Lung (tissue), 12 donors: ENCODE results near the gene PDHX. TPM values are rescaled to one million over a fixed set of nuclear protein-coding genes. Genes with fewer than 3 reads are reported as not detected.
"Not testable (repeated sequence)": the region's sequence is repeated elsewhere in the genome, so short reads cannot be mapped to it uniquely, and the experiment has no call there.

Experiments
- ATAC-seq: fragments of 200-7000 bp; cut with Tn5 transposase; one replicate; pipeline ENCODE4 v1.9.1; 2020; ENCODE audit warnings: moderate number of reproducible peaks; ENCODE audit not compliant: insufficient read depth, low FRiP score
- DNase-seq, 3 donors: peaks; one replicate each; pipeline ENCODE4 v3.0.0-alpha.2; 2013 to 2017
- H3K27ac ChIP-seq, 2 donors: one replicate each; pipeline ENCODE4 v1.5.1; 2013; ENCODE audit warnings: mild to moderate bottlenecking in 2 of 2, moderate library complexity in 2 of 2, control low read depth in 1 of 2, inconsistent platforms in 1 of 2, low read depth in 1 of 2, low read length in 1 of 2
- H3K27me3 ChIP-seq, 3 donors: one replicate each; pipeline ENCODE4 v1.5.1; 2013; ENCODE audit warnings: low read length in 2 of 3; ENCODE audit not compliant: control insufficient read depth in 3 of 3, insufficient read depth in 3 of 3
- H3K36me3 ChIP-seq, 4 donors: one replicate each; pipeline ENCODE4 v1.5.1; 2013; ENCODE audit warnings: low read length in 4 of 4, mild to moderate bottlenecking in 1 of 4, moderate library complexity in 1 of 4; ENCODE audit not compliant: control insufficient read depth in 4 of 4, insufficient read depth in 4 of 4
- H3K4me1 ChIP-seq, 5 donors: one replicate each; pipeline ENCODE4 v1.5.1; 2013; ENCODE audit warnings: low read length in 5 of 5, mild to moderate bottlenecking in 2 of 5, moderate library complexity in 1 of 5; ENCODE audit not compliant: control insufficient read depth in 5 of 5, insufficient read depth in 5 of 5
- H3K4me3 ChIP-seq: one replicate; pipeline ENCODE4 v1.5.1; 2013; ENCODE audit warnings: mild to moderate bottlenecking, control low read depth, moderate library complexity
- H3K9ac ChIP-seq, 2 donors: one replicate each; pipeline ENCODE4 v1.5.1; 2013; ENCODE audit warnings: low read length in 2 of 2, control low read depth in 1 of 2; ENCODE audit not compliant: insufficient read depth in 1 of 2
- H3K9me3 ChIP-seq, 4 donors: one replicate each; pipeline ENCODE4 v1.5.1; 2013; ENCODE audit warnings: low read length in 3 of 4, mild to moderate bottlenecking in 1 of 4, moderate library complexity in 1 of 4; ENCODE audit not compliant: control insufficient read depth in 4 of 4, insufficient read depth in 3 of 4
- WGBS, 2 donors: extraction: QIAGEN DNeasy Blood & Tissue Kit; methylation state at CpG; one replicate each; pipeline ENCODE4 v1.1.7; 2013; 5-methylcytosine and 5-hydroxymethylcytosine counted together
- polyA plus RNA-seq, 2 donors: library from polyadenylated mRNA; stranded (reverse); fragments of 200-250 nt; gene quantifications; one replicate each; pipeline ENCODE4 v1.2.1, GENCODE V29; 2013
- total RNA-seq, 2 donors: library from RNA; depleted of rRNA in 1 of 2; stranded (reverse); fragments of >200 nt in 1 of 2; gene quantifications; one replicate each; pipeline ENCODE4 v1.2.1, GENCODE V29; 2014 to 2021
- TF ChIP-seq, protein P1 (sequence below): IDR thresholded peaks from 2 replicates; pipeline ENCODE4 v1.5.1; 2012; ENCODE audit warnings: mild to moderate bottlenecking; ENCODE audit errors: control extremely low read depth, extremely low read depth
- donor health status: control.
- donor health status: control.
- donor health status: Bipolar disorder and iron deficiency.
- donor health status: healthy.
- donor health status: DM: yes; HTN: yes; CAD: no.

The PDHX gene
- total and polyA plus RNA-seq, 4 donors: 18.5 to 37.5 (median 23.8) TPM

DNA sequence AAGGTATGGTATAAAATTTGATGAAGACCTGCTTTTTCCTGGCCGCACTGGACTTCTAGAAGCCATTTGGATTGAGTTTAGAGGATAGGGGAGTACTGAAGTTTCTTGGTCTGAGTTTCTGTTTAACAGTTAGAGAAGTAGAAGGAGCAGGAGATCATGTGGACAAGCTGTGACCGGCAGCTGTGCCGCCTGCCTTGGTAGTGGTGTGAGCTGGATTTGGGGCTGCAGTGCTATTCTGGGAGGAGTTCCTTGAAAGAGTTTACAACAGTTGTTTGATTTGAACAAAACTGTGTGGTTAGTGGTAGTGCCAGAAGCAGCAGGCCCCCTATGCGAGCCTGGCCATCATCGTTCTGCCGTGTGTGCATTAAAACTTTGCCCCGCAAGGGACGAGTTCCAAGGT, 105.2 kb downstream of the PDHX start:
- peaks cover 0 to 5% (median 0%) of the 10 kb centered on the region in 4 donors for H3K9me3 ChIP-seq
- no peaks in the 10 kb centered on the region for H3K36me3 ChIP-seq
- DNase-seq (no peak), ATAC-seq (no peak)
- no peaks in the 10 kb centered on the region for H3K27me3 ChIP-seq
- no peak overlapping the region for H3K4me3 ChIP-seq
- WGBS, 2 donors: 97 to 98% methylated on average over 8 of the region's 8 CpGs
- H3K27ac ChIP-seq: no peak overlapping the region
- TF ChIP-seq, protein P1, sequence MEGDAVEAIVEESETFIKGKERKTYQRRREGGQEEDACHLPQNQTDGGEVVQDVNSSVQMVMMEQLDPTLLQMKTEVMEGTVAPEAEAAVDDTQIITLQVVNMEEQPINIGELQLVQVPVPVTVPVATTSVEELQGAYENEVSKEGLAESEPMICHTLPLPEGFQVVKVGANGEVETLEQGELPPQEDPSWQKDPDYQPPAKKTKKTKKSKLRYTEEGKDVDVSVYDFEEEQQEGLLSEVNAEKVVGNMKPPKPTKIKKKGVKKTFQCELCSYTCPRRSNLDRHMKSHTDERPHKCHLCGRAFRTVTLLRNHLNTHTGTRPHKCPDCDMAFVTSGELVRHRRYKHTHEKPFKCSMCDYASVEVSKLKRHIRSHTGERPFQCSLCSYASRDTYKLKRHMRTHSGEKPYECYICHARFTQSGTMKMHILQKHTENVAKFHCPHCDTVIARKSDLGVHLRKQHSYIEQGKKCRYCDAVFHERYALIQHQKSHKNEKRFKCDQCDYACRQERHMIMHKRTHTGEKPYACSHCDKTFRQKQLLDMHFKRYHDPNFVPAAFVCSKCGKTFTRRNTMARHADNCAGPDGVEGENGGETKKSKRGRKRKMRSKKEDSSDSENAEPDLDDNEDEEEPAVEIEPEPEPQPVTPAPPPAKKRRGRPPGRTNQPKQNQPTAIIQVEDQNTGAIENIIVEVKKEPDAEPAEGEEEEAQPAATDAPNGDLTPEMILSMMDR: no peak
- peaks cover 0 to 4% (median 0%) of the 10 kb centered on the region in 5 donors for H3K4me1 ChIP-seq
- no peak overlapping the region for H3K9ac ChIP-seq

DNA sequence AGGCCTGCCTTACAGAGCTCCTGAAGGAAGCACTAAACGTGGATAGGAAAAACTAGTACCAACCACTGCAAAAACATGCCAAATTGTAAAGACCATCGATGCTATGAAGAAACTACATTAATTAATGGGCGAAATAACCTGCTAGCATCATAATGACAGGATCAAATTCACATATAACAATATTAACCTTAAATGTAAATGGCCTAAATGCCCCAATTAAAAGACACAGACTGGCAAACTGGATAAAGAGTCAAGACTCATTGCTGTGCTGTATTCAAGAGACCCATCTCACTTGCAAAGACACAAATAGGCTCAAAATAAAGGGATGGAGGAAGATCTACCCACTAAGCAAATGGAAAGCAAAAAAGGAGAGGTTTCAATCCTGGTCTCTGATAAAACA, 107.5 kb downstream of the PDHX start:
- WGBS, 2 donors: 90% methylated on average over 3 of the region's 3 CpGs
- not testable (repeated sequence) for H3K27ac ChIP-seq, H3K9ac ChIP-seq, H3K36me3 ChIP-seq, H3K4me3 ChIP-seq, ATAC-seq, H3K4me1 ChIP-seq, H3K27me3 ChIP-seq, DNase-seq, H3K9me3 ChIP-seq

DNA sequence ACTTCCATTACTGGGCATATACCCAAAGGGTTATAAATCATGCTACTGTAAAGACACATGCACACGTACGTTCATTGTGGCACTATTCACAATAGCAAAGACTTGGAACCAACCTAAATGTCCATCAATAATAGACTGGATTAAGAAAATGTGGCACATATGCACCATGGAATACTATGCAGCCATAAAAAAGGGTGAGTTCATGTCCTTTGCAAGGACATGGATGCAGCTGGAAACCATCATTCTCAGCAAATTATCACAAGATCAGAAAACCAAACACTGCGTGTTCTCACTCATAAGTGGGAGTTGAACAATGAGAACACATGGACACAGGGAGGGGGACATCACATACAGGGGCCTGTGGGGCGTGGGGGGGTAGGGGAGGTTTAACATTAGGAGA, 111.6 kb downstream of the PDHX start:
- 71 to 88% methylated on average over 4 of the region's 4 CpGs for WGBS, 2 donors
- H3K36me3 ChIP-seq, H3K9me3 ChIP-seq, ATAC-seq, H3K27ac ChIP-seq, H3K9ac ChIP-seq, H3K27me3 ChIP-seq, H3K4me1 ChIP-seq, H3K4me3 ChIP-seq, DNase-seq: not testable (repeated sequence)

DNA sequence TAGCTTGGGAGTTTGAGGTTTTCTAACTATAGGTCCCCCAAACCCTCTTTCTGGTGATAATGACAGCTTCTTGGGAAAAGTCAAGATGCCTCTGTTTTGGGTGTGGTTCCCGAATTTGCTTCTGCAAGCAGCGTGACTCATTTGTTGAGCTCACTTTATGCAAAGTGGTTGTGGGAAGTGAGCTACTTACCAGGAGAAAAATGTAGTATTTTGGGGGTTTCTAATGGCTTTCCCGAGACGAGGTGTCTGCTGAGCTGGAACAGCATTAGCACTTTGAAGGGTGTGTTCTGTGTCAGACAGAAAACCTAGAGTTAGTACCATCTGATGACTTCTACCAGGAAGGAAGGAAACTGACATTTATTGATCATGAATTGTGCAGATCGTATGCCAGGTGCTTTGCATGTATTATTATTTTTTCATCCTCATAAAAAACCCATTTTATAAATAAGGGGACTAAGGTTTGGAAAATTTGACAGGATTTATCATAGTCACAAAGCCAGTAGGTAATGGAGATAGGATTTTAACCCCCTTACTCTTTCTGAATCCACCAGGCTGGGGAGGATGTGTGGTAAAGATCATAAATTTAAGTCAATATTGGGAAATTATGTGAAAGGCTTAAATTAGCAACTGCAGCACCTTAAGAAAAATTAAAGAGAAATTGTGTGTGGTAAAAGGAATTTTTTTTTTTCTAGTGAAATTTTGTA, 113.7 kb downstream of the PDHX start:
- Histone ChIP-seq H3K9ac (no peak overlapping the region), H3K27me3 (no peaks in the 10 kb centered on the region), H3K27ac (no peak overlapping the region), H3K4me3 (no peak overlapping the region), H3K36me3 (no peaks in the 10 kb centered on the region), H3K4me1 (peaks cover 0 to 3% (median 0%) of the 10 kb centered on the region in 5 donors), H3K9me3 (peaks cover 0 to 2% (median 0%) of the 10 kb centered on the region in 4 donors)
- ATAC-seq: peak; percentile 34
- DNase-seq: no peak
- TF ChIP-seq, protein P1: no peak
- 35 to 44% methylated on average over 5 of the region's 5 CpGs for WGBS, 2 donors
